HG02870 (cell line): Measurements from ENCODE around the gene EPB41L4B.
"Not testable (repeated sequence)": the region's sequence is repeated elsewhere in the genome, so short reads cannot be mapped to it uniquely, and the experiment has no call there.

Source experiments
- ATAC-seq: cut with Tn5 transposase; IDR thresholded peaks from one replicate; pipeline ENCODE4 v1.9.1; 2021; ENCODE audit warnings: mild to moderate bottlenecking, moderate library complexity; ENCODE audit not compliant: unreplicated experiment

EPB41L4B gene

GRCh38 chr9:109320742-109321448 lies at the start of gene EPB41L4B:
TSS of gene EPB41L4B (minus strand) at chr9:109321059. CDS start at chr9:109320446, 613 bp downstream.
- ATAC-seq = peak; percentile 97

DNA sequence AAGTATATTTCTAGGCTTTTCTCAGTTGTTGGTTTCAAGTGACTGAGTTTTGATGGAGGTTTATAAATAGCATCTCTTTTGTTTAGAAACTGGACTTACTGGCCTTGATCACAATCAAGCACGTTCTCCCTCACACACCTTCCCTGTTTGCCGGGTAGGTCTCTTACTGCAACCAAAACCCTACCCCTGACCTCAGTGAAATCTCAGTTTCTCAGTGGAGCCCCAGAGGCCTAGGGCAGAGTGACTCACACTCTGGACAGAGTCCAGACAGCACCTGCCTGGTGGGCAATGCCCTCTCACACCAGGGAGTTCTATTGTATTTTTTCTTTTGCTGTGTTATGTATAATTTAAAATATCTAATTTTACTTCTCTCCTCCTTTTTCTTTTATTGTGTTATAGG lies 48.4 kb upstream of the EPB41L4B start:
- ATAC-seq = peak; percentile 89

- ATAC-seq = no peak
Observed at GRCh38 chr9:109360771-109361170, 39.9 kb upstream of the EPB41L4B start.

DNA sequence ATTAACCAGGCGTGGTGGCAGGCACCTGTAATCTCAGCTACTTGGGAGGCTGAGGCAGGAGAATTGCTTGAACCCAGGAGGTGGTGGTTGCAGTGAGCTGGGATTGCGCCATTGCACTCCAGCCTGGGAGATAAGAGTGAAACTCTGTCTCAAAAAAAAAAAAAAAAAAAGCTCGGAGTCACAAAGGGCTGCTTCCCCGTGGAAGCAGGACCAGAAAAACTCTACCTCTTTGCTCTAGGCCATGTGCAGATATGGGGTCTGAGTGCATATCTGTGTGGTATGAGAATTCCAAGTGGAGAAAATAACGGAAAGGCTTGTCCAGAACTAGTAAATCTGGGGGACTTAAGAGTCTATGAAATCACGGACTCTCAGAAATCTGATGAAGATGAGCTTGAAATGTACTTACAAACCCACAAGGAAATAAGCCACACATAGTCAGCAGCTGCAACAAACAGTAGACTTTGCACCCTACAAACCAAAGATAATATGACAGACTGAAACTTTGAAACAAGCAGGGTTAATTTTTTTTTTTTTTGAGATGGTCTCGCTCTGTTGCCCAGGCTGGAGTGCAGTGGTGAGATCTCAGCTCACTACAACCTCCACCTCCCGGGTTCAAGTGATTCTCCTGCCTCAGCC lies 38.2 kb upstream of the EPB41L4B start:
- not testable (repeated sequence) for ATAC-seq

DNA sequence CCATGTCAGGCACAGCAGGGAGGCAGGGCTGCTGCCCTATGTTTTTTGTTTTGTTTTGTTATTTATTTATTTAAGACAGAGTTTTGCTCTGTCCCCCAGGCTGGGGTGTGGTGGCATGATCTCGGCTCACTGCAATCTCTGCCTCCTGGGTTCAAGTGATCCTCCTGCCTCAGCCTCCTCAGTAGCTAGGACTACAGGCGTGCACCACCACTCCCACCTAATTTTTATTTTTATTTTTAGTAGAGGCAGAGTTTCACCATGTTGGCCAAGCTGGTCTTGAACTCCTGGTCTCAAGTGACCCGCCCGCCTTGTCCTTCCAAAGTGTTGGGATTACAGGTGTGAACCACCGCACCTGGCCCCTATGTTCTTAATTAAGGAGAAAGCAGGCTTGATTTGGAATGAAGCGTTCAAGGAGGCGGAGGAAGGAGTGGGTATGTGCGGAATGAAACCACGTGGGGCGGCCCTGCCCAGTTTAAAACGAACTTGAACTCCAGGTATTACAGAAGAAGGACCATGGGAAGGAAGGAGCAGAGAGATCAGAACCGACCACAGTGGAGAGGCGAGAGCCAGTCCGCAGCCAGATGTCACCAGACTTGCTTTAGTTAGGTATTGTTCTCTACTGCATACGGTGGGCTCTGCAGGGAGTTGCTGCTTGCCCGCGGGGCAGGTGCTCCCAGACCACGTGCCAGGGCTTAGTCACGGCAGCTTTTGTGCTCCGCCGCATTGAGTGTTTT lies 34.9 kb upstream of the EPB41L4B start:
- ATAC-seq = no peak

DNA sequence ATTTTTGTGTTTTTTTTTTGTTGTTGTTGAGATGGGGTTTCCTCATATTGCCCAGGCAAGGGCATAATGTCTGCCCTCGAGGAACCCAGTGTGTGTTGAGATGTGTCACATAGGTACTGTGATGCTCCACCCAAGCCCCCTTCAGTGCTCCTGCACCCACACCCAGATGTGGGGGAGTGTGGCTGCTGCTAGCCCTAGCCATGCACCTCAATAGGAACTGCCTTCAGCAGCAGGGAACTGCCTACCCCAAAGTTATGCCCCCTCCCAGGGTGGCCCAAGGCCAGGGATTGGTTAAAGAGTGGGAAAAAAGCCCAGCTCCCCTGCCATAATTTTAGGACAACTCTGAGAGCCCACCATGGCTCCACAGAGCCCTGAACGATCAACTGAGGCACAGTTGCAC lies 33.3 kb upstream of the EPB41L4B start:
- ATAC-seq = no peak

DNA sequence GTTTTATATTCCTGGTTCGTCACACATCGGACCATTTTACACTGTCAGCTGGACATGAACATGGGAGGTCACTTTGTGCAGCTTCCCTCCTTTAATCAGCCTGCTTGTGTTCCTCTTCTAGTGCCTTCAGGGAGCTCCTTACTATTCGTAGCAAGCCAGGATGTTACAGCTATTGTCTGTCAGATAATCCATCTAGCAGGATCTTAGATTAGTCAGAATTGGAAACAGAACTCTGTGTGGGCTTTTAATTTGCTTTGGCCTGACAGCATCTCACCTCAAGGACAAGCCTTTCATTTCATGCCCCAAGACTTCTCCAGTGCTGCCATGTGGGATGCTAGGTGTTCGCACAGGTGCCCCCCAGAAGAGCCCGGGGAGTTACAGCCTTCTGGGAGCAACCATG lies 30.2 kb upstream of the EPB41L4B start:
- no peak for ATAC-seq

DNA sequence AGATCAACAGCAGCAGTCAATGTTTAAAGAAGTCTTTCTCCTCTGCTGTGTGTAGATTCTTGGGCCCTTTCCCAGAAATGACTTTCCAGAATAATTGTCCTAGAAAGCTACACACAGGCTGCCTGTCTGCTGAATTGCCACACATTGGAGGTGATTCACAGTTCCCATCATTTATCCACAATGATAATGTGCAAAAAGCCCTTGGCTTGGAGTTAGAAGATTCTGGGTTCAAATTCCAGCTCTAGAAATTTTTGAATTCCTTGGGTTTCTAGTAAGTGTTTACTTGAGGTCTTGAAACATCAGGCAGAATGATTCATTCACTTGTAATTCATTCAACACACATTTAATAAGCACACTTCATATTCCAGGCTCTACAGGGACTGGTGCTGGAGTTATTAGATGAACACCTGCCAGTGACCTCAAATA lies 28.6 kb upstream of the EPB41L4B start:
- no peak for ATAC-seq

- no peak for ATAC-seq
Observed at GRCh38 chr9:109346904-109347303, 26.0 kb upstream of the EPB41L4B start.

- ATAC-seq = no peak
Observed at GRCh38 chr9:109344866-109345265, 24.0 kb upstream of the EPB41L4B start.

- no peak for ATAC-seq
Observed at GRCh38 chr9:109342878-109343277, 22.0 kb upstream of the EPB41L4B start.

DNA sequence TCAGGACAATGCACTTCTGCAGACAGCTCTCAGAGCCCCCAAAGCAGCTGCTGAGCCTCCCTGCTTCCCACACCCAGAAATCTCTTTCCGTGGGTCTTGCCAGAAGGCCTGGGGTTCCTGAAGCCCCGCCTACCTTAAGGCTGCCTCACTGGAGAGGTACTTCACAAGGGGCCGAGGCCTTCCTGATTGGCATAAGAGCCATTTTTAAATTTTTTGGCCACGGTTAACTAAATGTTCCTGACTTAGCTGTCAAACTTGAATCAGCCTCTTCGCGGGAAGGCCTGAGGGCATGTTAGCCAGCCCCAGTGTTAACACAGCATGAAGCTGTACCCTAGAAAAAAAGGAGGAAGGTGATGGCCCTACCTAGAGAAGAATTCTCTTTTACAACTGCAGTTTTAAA lies 20.7 kb upstream of the EPB41L4B start:
- no peak for ATAC-seq

GRCh38 chr9:109340979-109341378 lies 20.1 kb upstream of the EPB41L4B start:
- ATAC-seq = not testable (repeated sequence)

DNA sequence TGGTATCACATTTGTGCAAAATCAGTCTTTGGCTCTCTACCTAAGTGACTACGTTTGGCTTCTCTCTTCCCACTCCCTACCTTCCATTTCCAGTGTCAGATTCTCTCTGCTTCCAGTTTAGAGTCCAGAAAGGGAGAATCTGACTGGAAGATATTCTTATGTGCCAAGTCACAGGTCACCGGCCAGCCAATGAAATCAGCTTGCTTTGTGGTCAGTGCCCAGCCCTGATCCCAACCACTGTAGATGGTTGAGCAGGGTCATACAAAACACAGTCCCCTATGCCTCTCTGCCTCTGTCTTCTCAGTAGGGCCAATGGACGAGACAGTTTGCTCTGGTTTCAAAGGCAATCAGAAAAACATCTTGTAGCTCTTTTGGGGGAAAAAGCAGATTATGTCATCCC lies 15.6 kb upstream of the EPB41L4B start:
- no peak for ATAC-seq

GRCh38 chr9:109335929-109336328 lies 15.1 kb upstream of the EPB41L4B start:
- ATAC-seq = no peak

DNA sequence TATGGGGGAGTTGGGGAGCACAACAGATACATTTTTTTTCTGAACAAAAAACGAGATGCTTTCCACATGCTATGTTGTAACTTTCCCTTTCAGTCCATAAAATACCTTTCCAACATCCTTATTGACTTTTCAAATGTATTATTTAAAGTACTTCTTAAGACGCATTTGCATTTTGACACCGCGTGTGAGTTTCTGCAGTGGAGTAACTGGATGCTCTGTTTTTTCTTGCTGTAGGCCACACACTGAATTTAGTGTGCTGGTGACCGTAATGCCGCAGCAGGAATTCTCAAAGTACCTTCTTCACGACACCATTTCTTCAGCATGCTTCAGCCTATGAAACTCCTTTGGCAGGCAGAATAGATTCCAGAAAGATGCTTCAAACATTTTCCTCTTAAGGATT lies 14.3 kb upstream of the EPB41L4B start:
- no peak for ATAC-seq

- ATAC-seq = no peak
Observed at GRCh38 chr9:109331353-109331752, 10.5 kb upstream of the EPB41L4B start.

DNA sequence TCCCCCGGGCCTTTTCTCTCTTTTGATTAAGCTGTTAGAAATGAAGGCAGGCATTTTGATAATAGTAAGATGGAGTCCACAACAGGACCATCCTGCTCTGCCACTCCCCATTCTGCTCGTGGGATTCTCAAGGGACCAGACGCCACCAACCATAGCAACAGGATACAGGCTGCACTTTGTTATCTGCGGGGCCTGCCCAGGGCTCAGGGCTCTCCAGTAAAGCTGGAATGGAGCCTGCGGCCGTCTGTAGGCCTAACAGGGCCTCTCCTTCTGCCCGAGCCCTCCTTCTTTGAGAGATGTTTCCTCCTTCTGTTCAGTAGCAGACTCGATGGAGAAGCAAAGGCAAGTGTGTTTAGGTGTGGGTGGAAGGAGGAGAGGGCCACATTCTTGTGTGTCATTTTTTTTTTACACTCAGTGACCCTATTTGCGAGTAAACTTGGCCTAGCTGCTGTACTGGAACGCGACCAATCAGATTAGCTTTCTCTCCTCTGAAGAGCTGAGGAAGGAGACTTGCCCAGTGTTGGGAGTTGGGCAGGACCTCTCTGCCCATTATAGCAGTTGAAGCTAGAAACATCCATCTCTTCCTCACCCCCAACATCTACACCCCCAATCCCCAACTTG lies 8.9 kb upstream of the EPB41L4B start:
- no peak for ATAC-seq

- ATAC-seq = no peak
Observed at GRCh38 chr9:109328978-109329637, 8.2 kb upstream of the EPB41L4B start.

DNA sequence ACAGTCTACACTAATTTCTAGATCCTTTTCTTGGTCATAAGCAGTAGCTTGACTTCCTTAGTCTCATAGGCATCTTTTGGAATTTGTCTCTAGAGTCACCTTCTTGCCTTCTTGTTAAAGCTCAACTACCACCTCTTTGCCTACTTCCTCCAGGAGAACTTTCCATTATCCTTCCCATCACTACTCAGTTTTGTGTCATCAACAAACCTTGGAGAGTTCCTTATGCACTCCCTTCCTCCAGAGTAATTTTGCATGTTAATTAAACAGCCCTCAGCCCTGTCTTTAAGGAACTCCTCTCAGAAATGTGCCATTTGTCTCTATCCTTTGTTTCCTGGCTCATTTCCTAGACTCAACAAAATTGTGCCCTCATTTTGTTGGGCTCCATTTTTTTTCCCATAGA lies 4.2 kb upstream of the EPB41L4B start:
- no peak for ATAC-seq

DNA sequence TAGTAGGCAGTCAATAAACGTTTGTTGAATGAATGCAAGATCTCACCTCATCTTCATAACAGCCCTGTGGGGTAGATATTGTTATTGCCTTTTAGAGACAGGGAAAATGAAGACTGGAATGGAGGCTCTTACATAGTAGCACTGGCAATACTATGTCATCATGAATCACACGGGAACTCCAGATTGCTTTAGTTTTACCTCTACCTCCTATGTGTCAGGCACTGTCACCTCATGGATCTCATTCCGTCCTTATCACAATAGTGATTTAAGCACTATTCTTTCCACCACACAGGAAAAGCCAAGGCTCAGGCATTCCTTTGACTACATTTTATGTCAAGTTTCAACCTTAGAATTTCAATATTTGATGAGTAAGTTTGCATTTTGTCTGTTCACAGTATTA lies 2.9 kb upstream of the EPB41L4B start:
- ATAC-seq = no peak
